HCT116 (cell line): Measurements from ENCODE around the gene OXTR. TPM values are rescaled to one million over a fixed set of nuclear protein-coding genes. Genes with fewer than 3 reads are reported as not detected.

Source experiments
- ATAC-seq: fragments of 200-7000 bp; cut with Tn5 transposase; 2 replicates; pipeline ENCODE4 v1.9.1; 2020; ENCODE audit warnings: mild to moderate bottlenecking, moderate library complexity
- BruUV-seq: library from RNA; stranded (reverse); fragments of 400-500 nt; replicated peaks from 2 replicates; lab custom pipeline; 2021; lab: Mats Ljungman, UMichigan
- CTCF ChIA-PET: fragments of 300-600 bp; sonication (Branson Sonifier 250); formaldehyde crosslinking; loops from one replicate; lab custom pipeline; 2021; ENCODE audit warnings: antibody characterized with exemption; lab: Charles Lee
- POLR2A ChIA-PET: fragments of 300-600, 350-600 bp; sonication (Branson Sonifier 250); formaldehyde crosslinking; loops from one replicate; lab custom pipeline; 2021; ENCODE audit warnings: antibody characterized with exemption; lab: Charles Lee
- RAD21 ChIA-PET, 2 experiments: fragments of 300-600 bp; sonication (Branson Sonifier 250); formaldehyde crosslinking; loops; one replicate each; lab custom pipeline; 2023; ENCODE audit warnings: low total read pairs in 2 of 2; ENCODE audit not compliant: uncharacterized antibody in 2 of 2, unreplicated experiment in 2 of 2, low non-redundant PET in 1 of 2; lab: Charles Lee
- DNase-seq: peaks from one replicate; pipeline ENCODE4 v3.0.0-alpha.2; 2010; ENCODE audit warnings: low read depth, low spot score
- H2AFZ ChIP-seq: fragments of 200-600 bp; shearing (Covaris generic), sonication (generic); 2 replicates; pipeline ENCODE4 v1.6.1; 2017; ENCODE audit warnings: low read depth, mixed run types, mixed read lengths, antibody characterized with exemption, low read length; ENCODE audit not compliant: poor library complexity, severe bottlenecking
- H3K27ac ChIP-seq: 2 replicates; pipeline ENCODE4 v1.5.1; 2012; ENCODE audit warnings: low read depth, low read length
- H3K27me3 ChIP-seq: fragments of 200-600 bp; sonication (generic); 2 replicates; pipeline ENCODE4 v1.6.1; 2016; ENCODE audit warnings: mixed run types, low read length, mixed read lengths; ENCODE audit not compliant: insufficient read depth
- H3K36me3 ChIP-seq, 2 experiments: fragments of 200-500 bp in 1 of 2; fragments of 200-600 bp in 1 of 2; sonication (Bioruptor generic) in 1 of 2; sonication (generic) in 1 of 2; 2 replicates each; pipeline versions ENCODE4 v1.5.1 to v1.6.1; 2014 to 2016; ENCODE audit warnings: low read length in 2 of 2, inconsistent platforms in 1 of 2, mixed read lengths in 1 of 2, mixed run types in 1 of 2; ENCODE audit not compliant: insufficient read depth in 2 of 2, control insufficient read depth in 1 of 2
- H3K4me1 ChIP-seq, 2 experiments: fragments of 200-600 bp in 1 of 2; sonication (generic) in 1 of 2; 2 replicates each; pipeline versions ENCODE4 v1.5.1 to v1.6.1; 2012 to 2017; ENCODE audit warnings: low read length in 2 of 2, inconsistent platforms in 1 of 2, mild to moderate bottlenecking in 1 of 2, mixed read lengths in 1 of 2, mixed run types in 1 of 2, moderate library complexity in 1 of 2; ENCODE audit not compliant: insufficient read depth in 2 of 2, control insufficient read depth in 1 of 2
- H3K4me2 ChIP-seq: fragments of 200-600 bp; sonication (generic); 2 replicates; pipeline ENCODE4 v1.6.1; 2017; ENCODE audit warnings: mixed run types, low read length, mixed read lengths
- H3K4me3 ChIP-seq, 2 experiments: fragments of 200-600 bp in 1 of 2; sonication (generic) in 1 of 2; replicated peaks in 1 of 2; 2 replicates each; pipeline ENCODE4 v1.5.1; 2011 to 2016; ENCODE audit warnings: low read length in 2 of 2, control low read depth in 1 of 2, low read depth in 1 of 2, mild to moderate bottlenecking in 1 of 2, mixed read lengths in 1 of 2, mixed run types in 1 of 2
- H3K79me2 ChIP-seq: fragments of 200-600 bp; sonication (generic); 2 replicates; pipeline ENCODE4 v1.6.1; 2017; ENCODE audit warnings: mild to moderate bottlenecking, mixed run types, low read length, moderate library complexity, mixed read lengths; ENCODE audit not compliant: insufficient read depth
- H3K9ac ChIP-seq: fragments of 200-600 bp; sonication (generic); 2 replicates; pipeline ENCODE4 v1.6.1; 2016; ENCODE audit warnings: low read length, mixed read lengths
- H3K9me2 ChIP-seq: fragments of 200-600 bp; sonication (generic), shearing (Covaris generic); 2 replicates; pipeline ENCODE4 v1.6.1; 2017; ENCODE audit warnings: mixed run types, mild to moderate bottlenecking, moderate library complexity; ENCODE audit not compliant: insufficient read depth
- H3K9me3 ChIP-seq, 2 experiments: fragments of 200-500 bp in 1 of 2; fragments of 200-600 bp in 1 of 2; sonication (Bioruptor generic) in 1 of 2; sonication (generic) in 1 of 2; 2 replicates each; pipeline ENCODE4 v1.6.1; 2014 to 2017; ENCODE audit warnings: low read length in 2 of 2, mixed read lengths in 2 of 2, inconsistent platforms in 1 of 2, low read depth in 1 of 2, mild to moderate bottlenecking in 1 of 2, mixed run types in 1 of 2, moderate library complexity in 1 of 2; ENCODE audit not compliant: control insufficient read depth in 1 of 2, insufficient read depth in 1 of 2
- H4K20me1 ChIP-seq: fragments of 200-600 bp; sonication (generic), shearing (Covaris generic); 2 replicates; pipeline ENCODE4 v1.6.1; 2017; ENCODE audit warnings: mixed run types, mild to moderate bottlenecking, moderate library complexity; ENCODE audit not compliant: insufficient read depth
- CBX3 ChIP-seq: IDR thresholded peaks from 2 replicates; pipeline ENCODE4 v1.6.1; 2012; ENCODE audit warnings: low read depth
- CEBPB ChIP-seq: IDR thresholded peaks from 2 replicates; pipeline ENCODE4 v1.6.1; 2012; ENCODE audit warnings: low read depth
- CTCF ChIP-seq, 3 experiments: fragments of 200-600 bp in 1 of 3; sonication (generic) in 1 of 3; IDR thresholded peaks in 2 of 3; conservative IDR thresholded peaks in 1 of 3; 2 replicates each; pipeline ENCODE4 v1.5.1; 2012 to 2017; ENCODE audit warnings: low read depth in 2 of 3, low read length in 2 of 3, antibody characterized with exemption in 1 of 3, borderline replicate concordance in 1 of 3, control low read depth in 1 of 3, mild to moderate bottlenecking in 1 of 3, mixed read lengths in 1 of 3, mixed run types in 1 of 3, moderate library complexity in 1 of 3; ENCODE audit not compliant: insufficient read depth in 1 of 3
- EGR1 ChIP-seq: IDR thresholded peaks from 2 replicates; pipeline ENCODE4 v1.6.1; 2012; ENCODE audit warnings: low read depth
- ELF1 ChIP-seq: IDR thresholded peaks from 2 replicates; pipeline ENCODE4 v1.6.1; 2012; ENCODE audit warnings: low read depth, borderline replicate concordance
- EZH2 ChIP-seq: fragments of 200-600 bp; sonication (generic); IDR thresholded peaks from 2 replicates; pipeline ENCODE4 v1.6.1; 2017; ENCODE audit warnings: antibody characterized with exemption, mixed run types
- EZH2phosphoT487 ChIP-seq: fragments of 200-600 bp; IDR thresholded peaks from 2 replicates; pipeline ENCODE4 v1.6.1; 2018; ENCODE audit warnings: antibody characterized with exemption, borderline replicate concordance
- JUND ChIP-seq: IDR thresholded peaks from 2 replicates; pipeline ENCODE4 v1.6.1; 2012
- POLR2A ChIP-seq: IDR thresholded peaks from 2 replicates; pipeline ENCODE4 v1.7.0; 2011; ENCODE audit warnings: borderline replicate concordance; ENCODE audit not compliant: insufficient read depth, insufficient read length; ENCODE audit errors: extremely low read depth
- POLR2AphosphoS5 ChIP-seq: IDR thresholded peaks from 2 replicates; pipeline ENCODE4 v1.6.1; 2011; ENCODE audit warnings: mild to moderate bottlenecking, low read depth, low read length, moderate library complexity
- RAD21 ChIP-seq: IDR thresholded peaks from 2 replicates; pipeline ENCODE4 v1.6.1; 2012; ENCODE audit warnings: low read depth, mild to moderate bottlenecking
- TCF7L2 ChIP-seq: IDR thresholded peaks from 2 replicates; pipeline ENCODE4 v1.7.0; 2011; ENCODE audit warnings: borderline replicate concordance, inconsistent platforms; ENCODE audit not compliant: insufficient read depth, insufficient read length; ENCODE audit errors: extremely low read depth
- ZBTB33 ChIP-seq: IDR thresholded peaks from 2 replicates; pipeline ENCODE4 v1.6.1; 2011; ENCODE audit warnings: mild to moderate bottlenecking, low read length, moderate library complexity; ENCODE audit not compliant: insufficient replicate concordance; ENCODE audit errors: extremely low read depth
- intact Hi-C: fragments of 100-400 bp; cut with micrococcal nuclease; formaldehyde crosslinking; loops from 2 replicates; pipeline ENCODE4 v1.10.0; 2022
- total RNA-seq: library from RNA; stranded (reverse); gene quantifications from one replicate; pipeline ENCODE4 v1.2.1, GENCODE V29; 2021; ENCODE audit not compliant: unreplicated experiment
- TF ChIP-seq, protein P1 (sequence below): IDR thresholded peaks from 2 replicates; pipeline ENCODE4 v1.6.1; 2012

The OXTR gene
- total RNA-seq, 1 experiment from 2014 or later: 1.3 TPM

DNA sequence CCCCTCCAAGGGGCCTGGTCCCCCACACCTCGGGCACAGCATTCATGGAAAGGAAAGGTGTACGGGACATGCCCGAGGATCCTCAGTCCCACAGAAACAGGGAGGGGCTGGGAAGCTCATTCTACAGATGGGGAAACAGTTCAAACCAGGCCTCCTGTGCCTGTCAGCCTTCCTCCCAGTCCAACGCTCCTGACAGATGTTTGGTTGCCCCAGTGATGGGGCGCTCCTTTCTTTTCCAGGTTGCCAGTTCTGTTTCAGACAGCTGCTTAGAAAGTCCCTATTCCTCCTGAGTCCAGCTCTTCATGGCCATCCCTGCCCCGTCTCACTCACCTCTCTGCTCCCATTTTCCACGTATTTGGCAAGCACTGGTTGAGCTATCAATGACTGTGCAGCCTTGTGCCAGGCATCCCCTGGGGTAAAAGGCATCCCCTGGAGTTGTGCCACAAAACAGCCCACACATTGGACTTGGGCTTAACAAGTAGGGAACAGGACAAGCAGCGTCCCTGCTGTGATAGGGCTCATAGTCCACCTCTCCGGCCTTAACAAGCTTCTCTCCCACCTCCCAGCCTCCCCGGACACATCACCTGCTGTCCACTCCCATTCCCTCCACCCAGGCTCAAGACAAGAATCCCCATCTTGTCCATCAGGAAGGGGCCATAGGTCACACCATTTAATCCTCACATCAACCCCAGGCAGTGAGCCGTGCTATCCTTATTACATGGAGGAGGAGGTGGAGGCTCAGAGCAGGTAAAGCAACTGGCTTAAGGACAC lies 6.6 kb downstream of the OXTR start:
- H3K4me3 ChIP-seq: no peak overlapping the region
- TF ChIP-seq POLR2AphosphoS5 (no peak), CEBPB (no peak), CBX3 (no peak), EZH2 (no peak), POLR2A (no peak)
- no peaks in the 10 kb centered on the region for H3K9me3 ChIP-seq
- H4K20me1 ChIP-seq: no peaks in the 10 kb centered on the region
- H2AFZ ChIP-seq: no peak overlapping the region
- no peaks in the 10 kb centered on the region for H3K36me3 ChIP-seq
- H3K4me2 ChIP-seq: no peak overlapping the region
- intact Hi-C loops: loop anchor here (10.0 kb wide), 1 partner anchor 98 kb away; no protein-coding TSS in a partner anchor
- H3K27me3 ChIP-seq: no peaks in the 10 kb centered on the region
- H3K79me2 ChIP-seq: no peaks in the 10 kb centered on the region
- RAD21 ChIA-PET: no interaction called here
- no TSS peak for BruUV-seq
- H3K9me2 ChIP-seq: no peaks in the 10 kb centered on the region
- ATAC-seq (no peak), DNase-seq (no peak)
- H3K9ac ChIP-seq: no peak overlapping the region
- POLR2A ChIA-PET: no interaction called here
- peaks cover 0 to 7% of the 10 kb centered on the region in 2 experiments; a peak in 1 of 4 replicates for H3K4me1 ChIP-seq
- no peak overlapping the region for H3K27ac ChIP-seq
- CTCF ChIA-PET: interaction anchor here (2.2 kb wide), 1 partner anchor 7 kb away, joined by 8 read pairs; the partner anchor contains the start of gene OXTR

- POLR2A ChIA-PET: no interaction called here
Observed at GRCh38 chr3:8761866-8762265, 7.5 kb downstream of the OXTR start.

More at GRCh38 chr3:8761866-8762265, 7.5 kb downstream of the OXTR start:
- H4K20me1 ChIP-seq: no peaks in the 10 kb centered on the region
- BruUV-seq: no TSS peak
- H3K36me3 ChIP-seq: no peaks in the 10 kb centered on the region
- ChIA-PET RAD21 (no interaction called here), CTCF (interaction anchor here (2.2 kb wide), 1 partner anchor 8 kb away, joined by 8 read pairs; the partner anchor contains the start of gene OXTR)
- intact Hi-C loops: loop anchor here (10.0 kb wide), 1 partner anchor 97 kb away; no protein-coding TSS in a partner anchor
- no peaks in the 10 kb centered on the region for H3K9me3 ChIP-seq
- DNase-seq (no peak), ATAC-seq (no peak)
- H3K4me1 ChIP-seq: peaks cover 0 to 9% of the 10 kb centered on the region in 2 experiments; a peak in 1 of 4 replicates
- no peaks in the 10 kb centered on the region for H3K27me3 ChIP-seq
- H3K4me2 ChIP-seq: no peak overlapping the region
- H3K27ac ChIP-seq: no peak overlapping the region
- TF ChIP-seq RAD21 (no peak), JUND (no peak), EGR1 (no peak), POLR2AphosphoS5 (no peak), EZH2 (no peak), EZH2phosphoT487 (no peak), ELF1 (no peak), CTCF (IDR thresholded peaks at IDR 0.05 in 2 of 3, conservative IDR thresholded peaks at IDR 0.05 in 1 of 3; ENCODE audit: borderline replicate concordance in 1 of 3, insufficient read depth in 1 of 3, low read depth in 2 of 3, low read length in 2 of 3) (no peak), TCF7L2 (no peak), ZBTB33 (no peak)
- TF ChIP-seq, protein P1, sequence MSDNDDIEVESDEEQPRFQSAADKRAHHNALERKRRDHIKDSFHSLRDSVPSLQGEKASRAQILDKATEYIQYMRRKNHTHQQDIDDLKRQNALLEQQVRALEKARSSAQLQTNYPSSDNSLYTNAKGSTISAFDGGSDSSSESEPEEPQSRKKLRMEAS: no peak
- H3K79me2 ChIP-seq: no peaks in the 10 kb centered on the region
- no peak overlapping the region for H3K9ac ChIP-seq
- no peak overlapping the region for H2AFZ ChIP-seq
- no peaks in the 10 kb centered on the region for H3K9me2 ChIP-seq
- no peak overlapping the region for H3K4me3 ChIP-seq
